Ascending aorta (tissue), 2 donors: ENCODE results near the gene TMEM164. TPM values are rescaled to one million over a fixed set of nuclear protein-coding genes. Genes with fewer than 3 reads are reported as not detected.

Experiments
- DNase-seq, 2 donors: peaks; one replicate each; pipeline ENCODE4 v3.0.0-alpha.2; 2019; ENCODE audit warnings: low spot score in 2 of 2
- H3K27ac ChIP-seq, 2 donors: fragments of 200-600 bp; sonication (generic); one replicate each; pipeline ENCODE4 v1.5.1; 2016 to 2017; ENCODE audit warnings: mild to moderate bottlenecking in 1 of 2
- H3K27me3 ChIP-seq: fragments of 200-600 bp; sonication (generic); one replicate; pipeline ENCODE4 v1.5.1; 2017
- H3K36me3 ChIP-seq, 2 donors: fragments of 200-600 bp; sonication (generic); one replicate each; pipeline ENCODE4 v1.5.1; 2016
- H3K4me1 ChIP-seq, 2 donors: fragments of 200-600 bp; sonication (generic); one replicate each; pipeline ENCODE4 v1.5.1; 2016 to 2017; ENCODE audit warnings: mild to moderate bottlenecking in 1 of 2
- H3K4me3 ChIP-seq, 2 donors: fragments of 200-600 bp; sonication (generic); one replicate each; pipeline ENCODE4 v1.5.1; 2016 to 2017; ENCODE audit warnings: mild to moderate bottlenecking in 1 of 2
- H3K9me3 ChIP-seq, 2 donors: fragments of 200-600 bp; sonication (generic); one replicate each; pipeline ENCODE4 v1.5.1; 2016
- CTCF ChIP-seq, 3 experiments: fragments of 200-600 bp in 2 of 3; fragments of 450-650 bp in 1 of 3; sonication (generic) in 2 of 3; IDR thresholded peaks; one replicate each; pipeline ENCODE4 v1.5.1; 2016 to 2019; ENCODE audit warnings: antibody characterized with exemption in 3 of 3, mild to moderate bottlenecking in 1 of 3, moderate library complexity in 1 of 3
- intact Hi-C: fragments of 100-400 bp; cut with DNase I; formaldehyde crosslinking; loops from one replicate; pipeline ENCODE4 v1.15.1; 2023
- total RNA-seq: library from RNA; depleted of rRNA; stranded (reverse); fragments of >200 nt; gene quantifications from one replicate; pipeline ENCODE4 v1.1.0, GENCODE V29; 2016

TMEM164 gene
- total RNA-seq, 1 donor from 2014 or later, result 15.0 TPM

GRCh38 chrX:110049096-110049495, 46.2 kb downstream of the TMEM164 start:
- H3K4me3 ChIP-seq, result no peak overlapping the region
- no peaks in the 10 kb centered on the region for H3K27me3 ChIP-seq
- no peak for TF ChIP-seq CTCF (IDR thresholded peaks at IDR 0.05)
- no peaks in the 10 kb centered on the region for H3K4me1 ChIP-seq
- H3K27ac ChIP-seq, result no peak overlapping the region
- no peak for DNase-seq
- H3K36me3 ChIP-seq, result no peaks in the 10 kb centered on the region
- intact Hi-C loops, result no loop called here
- no peaks in the 10 kb centered on the region for H3K9me3 ChIP-seq

- intact Hi-C loops, result no loop called here
- no peak overlapping the region for H3K4me3 ChIP-seq
- DNase-seq, result no peak
- no peaks in the 10 kb centered on the region for H3K36me3 ChIP-seq
- no peaks in the 10 kb centered on the region for H3K27me3 ChIP-seq
- no peak for TF ChIP-seq CTCF (IDR thresholded peaks at IDR 0.05)
- no peak overlapping the region for H3K27ac ChIP-seq
- no peaks in the 10 kb centered on the region for H3K9me3 ChIP-seq
- no peaks in the 10 kb centered on the region for H3K4me1 ChIP-seq
Observed at GRCh38 chrX:110050386-110050785, 47.5 kb downstream of the TMEM164 start.

GRCh38 chrX:110050901-110051300, 48.0 kb downstream of the TMEM164 start:
- no peak for TF ChIP-seq CTCF (IDR thresholded peaks at IDR 0.05)
- Histone ChIP-seq H3K4me1 (no peaks in the 10 kb centered on the region), H3K27me3 (no peaks in the 10 kb centered on the region), H3K36me3 (no peaks in the 10 kb centered on the region), H3K27ac (no peak overlapping the region), H3K9me3 (no peaks in the 10 kb centered on the region), H3K4me3 (no peak overlapping the region)
- DNase-seq, result no peak
- intact Hi-C loops, result no loop called here

GRCh38 chrX:110051559-110051958, 48.6 kb downstream of the TMEM164 start:
- Histone ChIP-seq H3K9me3 (no peaks in the 10 kb centered on the region), H3K27me3 (no peaks in the 10 kb centered on the region), H3K4me1 (no peaks in the 10 kb centered on the region), H3K27ac (no peak overlapping the region), H3K36me3 (no peaks in the 10 kb centered on the region), H3K4me3 (no peak overlapping the region)
- no peak for TF ChIP-seq CTCF (IDR thresholded peaks at IDR 0.05)
- intact Hi-C loops, result no loop called here
- no peak for DNase-seq

GRCh38 chrX:110052303-110052702, 49.4 kb downstream of the TMEM164 start:
- Histone ChIP-seq H3K27ac (no peak overlapping the region), H3K9me3 (no peaks in the 10 kb centered on the region), H3K27me3 (no peaks in the 10 kb centered on the region), H3K36me3 (no peaks in the 10 kb centered on the region), H3K4me3 (no peak overlapping the region), H3K4me1 (no peaks in the 10 kb centered on the region)
- no peak for DNase-seq
- intact Hi-C loops, result no loop called here
- no peak for TF ChIP-seq CTCF (IDR thresholded peaks at IDR 0.05)

GRCh38 chrX:110053453-110053852, 50.5 kb downstream of the TMEM164 start:
- no peak overlapping the region for H3K4me3 ChIP-seq
- DNase-seq, result no peak
- no peaks in the 10 kb centered on the region for H3K4me1 ChIP-seq
- no peaks in the 10 kb centered on the region for H3K9me3 ChIP-seq
- no peaks in the 10 kb centered on the region for H3K27me3 ChIP-seq
- H3K27ac ChIP-seq, result no peak overlapping the region
- TF ChIP-seq CTCF (IDR thresholded peaks at IDR 0.05), result no peak
- H3K36me3 ChIP-seq, result no peaks in the 10 kb centered on the region
- intact Hi-C loops, result no loop called here
